ENCODE data around the gene SORCS2.

- TF ChIP-seq, protein P1, sequence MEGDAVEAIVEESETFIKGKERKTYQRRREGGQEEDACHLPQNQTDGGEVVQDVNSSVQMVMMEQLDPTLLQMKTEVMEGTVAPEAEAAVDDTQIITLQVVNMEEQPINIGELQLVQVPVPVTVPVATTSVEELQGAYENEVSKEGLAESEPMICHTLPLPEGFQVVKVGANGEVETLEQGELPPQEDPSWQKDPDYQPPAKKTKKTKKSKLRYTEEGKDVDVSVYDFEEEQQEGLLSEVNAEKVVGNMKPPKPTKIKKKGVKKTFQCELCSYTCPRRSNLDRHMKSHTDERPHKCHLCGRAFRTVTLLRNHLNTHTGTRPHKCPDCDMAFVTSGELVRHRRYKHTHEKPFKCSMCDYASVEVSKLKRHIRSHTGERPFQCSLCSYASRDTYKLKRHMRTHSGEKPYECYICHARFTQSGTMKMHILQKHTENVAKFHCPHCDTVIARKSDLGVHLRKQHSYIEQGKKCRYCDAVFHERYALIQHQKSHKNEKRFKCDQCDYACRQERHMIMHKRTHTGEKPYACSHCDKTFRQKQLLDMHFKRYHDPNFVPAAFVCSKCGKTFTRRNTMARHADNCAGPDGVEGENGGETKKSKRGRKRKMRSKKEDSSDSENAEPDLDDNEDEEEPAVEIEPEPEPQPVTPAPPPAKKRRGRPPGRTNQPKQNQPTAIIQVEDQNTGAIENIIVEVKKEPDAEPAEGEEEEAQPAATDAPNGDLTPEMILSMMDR (IDR thresholded peaks at IDR 0.05; ENCODE audit: poor library complexity, severe bottlenecking): no peak
- no peak for TF ChIP-seq POLR2AphosphoS5 (IDR thresholded peaks at IDR 0.05)
- TF ChIP-seq EZH2 (IDR thresholded peaks at IDR 0.05; ENCODE audit: borderline replicate concordance, insufficient read depth, low read length, poor library complexity, severe bottlenecking): no peak
- TF ChIP-seq EP300 (conservative IDR thresholded peaks at IDR 0.05; ENCODE audit: poor library complexity, severe bottlenecking): no peak
- no peak for TF ChIP-seq RAD21 (conservative IDR thresholded peaks at IDR 0.05)
- TF ChIP-seq REST (IDR thresholded peaks at IDR 0.05; ENCODE audit: borderline replicate concordance): no peak
- TF ChIP-seq MXI1 (conservative IDR thresholded peaks at IDR 0.05; ENCODE audit: poor library complexity, severe bottlenecking): no peak
Observed at GRCh38 chr4:7214359-7214758, 22.0 kb downstream of the SORCS2 start.

Data from neural cell (in vitro differentiated cells).